ENCODE measurements around the gene CKMT1A. TPM values are rescaled to one million over a fixed set of nuclear protein-coding genes. Genes with fewer than 3 reads are reported as not detected.
"Not testable (repeated sequence)": the region's sequence is repeated elsewhere in the genome, so short reads cannot be mapped to it uniquely, and the experiment has no call there.

CKMT1A gene
- total RNA-seq, result not detected

- DNase-seq; H3K36me3 Mint-ChIP-seq; H3K4me1 Mint-ChIP-seq; CTCF ChIA-PET; H3K9me3 Mint-ChIP-seq (ENCODE audit: low read depth); H3K4me3 Mint-ChIP-seq; H3K27ac Mint-ChIP-seq: not testable (repeated sequence)
- peaks cover 11% of the 10 kb centered on the region for H3K27me3 Mint-ChIP-seq
- ATAC-seq, result peak; percentile 24
These were observed at the start of gene CKMT1A for GRCh38 chr15:43693148-43694022. CKMT1A (plus strand) TSS chr15:43693859; CDS start chr15:43694051, 192 bp downstream.

GRCh38 chr15:43648649-43649429 is 44.8 kb upstream of the CKMT1A start, which contains the start of gene CATSPER2:
CATSPER2 (minus strand) TSS chr15:43648844; CDS start chr15:43648061, 783 bp downstream.
- no peaks in the 10 kb centered on the region for H3K4me1 Mint-ChIP-seq
- H3K4me3 Mint-ChIP-seq, result no peak within 1 kb of the TSS
- peaks cover 1% of the 10 kb centered on the region for H3K36me3 Mint-ChIP-seq
- no peak within 1 kb of the TSS for H3K27ac Mint-ChIP-seq
- DNase-seq (no peak), ATAC-seq (peak; percentile 65)
- H3K9me3 Mint-ChIP-seq (ENCODE audit: low read depth), result no peaks in the 10 kb centered on the region
- CTCF ChIA-PET, result no interaction called here
- H3K27me3 Mint-ChIP-seq, result no peaks in the 10 kb centered on the region

GRCh38 chr15:43649430-43649926 is 44.2 kb upstream of the CKMT1A start:
- DNase-seq; CTCF ChIA-PET; H3K4me1 Mint-ChIP-seq; H3K36me3 Mint-ChIP-seq; H3K27ac Mint-ChIP-seq; ATAC-seq; H3K27me3 Mint-ChIP-seq; H3K9me3 Mint-ChIP-seq (ENCODE audit: low read depth); H3K4me3 Mint-ChIP-seq: not testable (repeated sequence)

DNA sequence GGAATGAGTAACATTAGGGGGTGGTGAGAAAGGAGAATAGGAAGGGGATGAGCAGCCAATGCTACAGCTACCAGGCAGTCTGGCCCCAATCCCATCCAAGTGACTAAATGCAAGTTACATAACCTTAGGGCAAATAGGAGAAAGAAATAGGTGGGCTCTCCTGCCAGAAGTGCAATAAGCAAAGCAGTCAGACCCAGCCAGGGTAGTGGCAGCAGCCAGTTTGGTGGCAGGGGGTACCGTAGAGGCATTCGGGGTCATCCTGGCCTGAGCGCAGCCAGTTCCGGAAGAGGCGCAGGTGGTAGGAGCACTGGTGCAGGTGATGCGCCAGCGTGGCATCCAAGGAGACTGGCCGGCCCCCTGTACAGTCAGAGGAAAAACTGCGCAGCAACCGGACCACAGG is 33.9 kb upstream of the CKMT1A start:
- H3K9me3 Mint-ChIP-seq (ENCODE audit: low read depth); H3K36me3 Mint-ChIP-seq; H3K27me3 Mint-ChIP-seq; H3K4me1 Mint-ChIP-seq; H3K4me3 Mint-ChIP-seq; DNase-seq; CTCF ChIA-PET; H3K27ac Mint-ChIP-seq; ATAC-seq: not testable (repeated sequence)

- H3K27me3 Mint-ChIP-seq; H3K4me1 Mint-ChIP-seq; H3K36me3 Mint-ChIP-seq; H3K27ac Mint-ChIP-seq; H3K9me3 Mint-ChIP-seq (ENCODE audit: low read depth); ATAC-seq; CTCF ChIA-PET; DNase-seq; H3K4me3 Mint-ChIP-seq: not testable (repeated sequence)
These were observed 31.4 kb upstream of the CKMT1A start for GRCh38 chr15:43662293-43662692.

- ATAC-seq; CTCF ChIA-PET; H3K27ac Mint-ChIP-seq; H3K9me3 Mint-ChIP-seq (ENCODE audit: low read depth); H3K36me3 Mint-ChIP-seq; DNase-seq; H3K4me1 Mint-ChIP-seq; H3K27me3 Mint-ChIP-seq; H3K4me3 Mint-ChIP-seq: not testable (repeated sequence)
These were observed 30.3 kb upstream of the CKMT1A start for GRCh38 chr15:43663333-43663732.

- H3K4me3 Mint-ChIP-seq; CTCF ChIA-PET; H3K9me3 Mint-ChIP-seq (ENCODE audit: low read depth); DNase-seq; H3K4me1 Mint-ChIP-seq; ATAC-seq; H3K27ac Mint-ChIP-seq; H3K36me3 Mint-ChIP-seq; H3K27me3 Mint-ChIP-seq: not testable (repeated sequence)
These were observed 27.5 kb upstream of the CKMT1A start for GRCh38 chr15:43666177-43666576.

GRCh38 chr15:43674175-43674574 is 19.5 kb upstream of the CKMT1A start:
- H3K4me1 Mint-ChIP-seq; DNase-seq; H3K36me3 Mint-ChIP-seq; H3K4me3 Mint-ChIP-seq; H3K9me3 Mint-ChIP-seq (ENCODE audit: low read depth); ATAC-seq; H3K27ac Mint-ChIP-seq; H3K27me3 Mint-ChIP-seq; CTCF ChIA-PET: not testable (repeated sequence)

DNA sequence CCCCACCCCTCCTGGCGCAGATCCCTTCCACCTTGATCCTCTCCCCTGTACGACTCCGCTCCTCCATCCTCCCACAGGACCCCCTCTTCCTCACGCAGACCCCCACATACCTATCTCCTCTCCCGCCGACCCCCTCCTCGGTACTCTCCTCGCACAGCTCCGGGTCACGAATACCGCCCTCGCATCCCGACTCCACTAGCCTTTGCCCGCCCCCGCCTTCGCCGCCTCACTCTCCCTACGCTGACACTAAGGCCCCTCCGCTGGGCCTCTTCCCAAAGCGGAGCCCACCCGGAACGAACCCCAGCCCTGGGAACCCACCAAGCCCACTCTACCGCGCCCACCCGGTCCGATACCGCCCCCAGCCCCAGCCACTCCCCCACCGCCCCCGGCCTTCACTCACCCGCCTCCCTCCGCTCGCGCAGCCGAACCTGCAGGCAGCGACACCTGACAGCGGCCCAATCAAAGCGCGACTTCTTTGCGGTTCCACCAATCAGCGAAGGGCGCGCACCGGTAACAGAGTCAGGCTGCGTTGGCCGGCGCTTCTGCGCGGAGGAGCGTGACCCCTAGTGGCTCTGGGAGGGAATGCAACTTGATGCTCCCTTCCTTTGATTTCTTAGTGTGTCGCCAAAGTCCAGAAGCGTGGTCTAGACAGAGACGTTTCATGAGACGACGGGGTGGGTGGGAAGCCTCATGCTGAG is 3.9 kb upstream of the CKMT1A start:
- CTCF ChIA-PET, result not testable (repeated sequence)

GRCh38 chr15:43692679-43693078 is 980 bp upstream of the CKMT1A start:
- H3K27ac Mint-ChIP-seq; H3K9me3 Mint-ChIP-seq (ENCODE audit: low read depth); DNase-seq; ATAC-seq; H3K4me3 Mint-ChIP-seq; H3K36me3 Mint-ChIP-seq; CTCF ChIA-PET; H3K4me1 Mint-ChIP-seq: not testable (repeated sequence)
- peaks cover 10% of the 10 kb centered on the region for H3K27me3 Mint-ChIP-seq

More for the DNA sequence above, 3.9 kb upstream of the CKMT1A start:
- not testable (repeated sequence) for H3K36me3 Mint-ChIP-seq; H3K27ac Mint-ChIP-seq; H3K4me1 Mint-ChIP-seq; H3K9me3 Mint-ChIP-seq (ENCODE audit: low read depth); DNase-seq; H3K27me3 Mint-ChIP-seq; H3K4me3 Mint-ChIP-seq
- peak; percentile 100 for ATAC-seq

DNA sequence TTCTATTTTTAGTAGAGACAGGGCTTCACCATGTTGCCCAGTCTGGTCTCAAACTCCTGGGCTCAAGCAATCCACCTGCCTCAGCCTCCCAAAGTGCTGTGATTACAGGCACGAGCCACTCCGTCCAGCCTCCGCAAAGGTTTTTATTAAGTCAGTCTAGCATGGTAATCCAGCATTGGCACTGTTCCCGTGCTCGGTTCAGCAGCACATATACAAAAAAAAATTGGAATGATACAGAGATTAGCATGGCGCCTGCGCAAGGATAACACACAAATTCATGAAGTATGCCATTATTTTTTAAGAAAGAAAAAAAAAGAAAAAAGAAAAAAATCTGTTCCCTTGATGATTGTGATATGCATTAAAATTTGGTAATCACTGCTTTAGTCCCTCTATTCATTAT is 8.5 kb downstream of the CKMT1A start:
- ATAC-seq (no peak), DNase-seq (no peak)
- no peaks in the 10 kb centered on the region for H3K9me3 Mint-ChIP-seq (ENCODE audit: low read depth)
- no peak overlapping the region for H3K27ac Mint-ChIP-seq
- H3K27me3 Mint-ChIP-seq, result peaks cover 11% of the 10 kb centered on the region
- H3K4me3 Mint-ChIP-seq, result no peak overlapping the region
- no peaks in the 10 kb centered on the region for H3K36me3 Mint-ChIP-seq
- no peaks in the 10 kb centered on the region for H3K4me1 Mint-ChIP-seq
- CTCF ChIA-PET, result no interaction called here

- Mint-ChIP-seq H3K4me3 (no peak overlapping the region), H3K9me3 (ENCODE audit: low read depth) (no peaks in the 10 kb centered on the region), H3K36me3 (no peaks in the 10 kb centered on the region), H3K27ac (no peak overlapping the region), H3K27me3 (peaks cover 5% of the 10 kb centered on the region), H3K4me1 (no peaks in the 10 kb centered on the region)
- CTCF ChIA-PET, result no interaction called here
- no peak for DNase-seq
- no peak for ATAC-seq
These were observed 9.2 kb downstream of the CKMT1A start for GRCh38 chr15:43702701-43703424.

Data from activated CD8-positive, alpha-beta memory T cell treated with anti-CD3 and anti-CD28 coated beads, Interleukin-2, amount 10 ng/mL, durations not matched to agents 7 days and 5 days (primary cell).